Esophagus squamous epithelium (tissue), 5 donors: ENCODE measurements around the gene ZNF579. TPM values are rescaled to one million over a fixed set of nuclear protein-coding genes. Genes with fewer than 3 reads are reported as not detected.
"Not testable (repeated sequence)": the region's sequence is repeated elsewhere in the genome, so short reads cannot be mapped to it uniquely, and the experiment has no call there.

Experiments used
- DNase-seq: peaks from one replicate; lab custom pipeline; 2025; lab: John Stamatoyannopoulos, UW
- H3K27ac ChIP-seq, 4 donors: fragments of 200-600 bp; sonication (generic); one replicate each; pipeline ENCODE4 v1.5.1; 2016 to 2019; ENCODE audit warnings: mild to moderate bottlenecking in 1 of 4
- H3K27me3 ChIP-seq, 4 donors: fragments of 200-600 bp; sonication (generic); 1 replicate in 3 of 4; 2 replicates in 1 of 4; pipeline versions ENCODE4 v1.5.1 to v1.6.0; 2017 to 2021; ENCODE audit warnings: antibody characterized with exemption in 1 of 4
- H3K36me3 ChIP-seq, 3 donors: fragments of 200-600 bp; sonication (generic); one replicate each; pipeline ENCODE4 v1.5.1; 2016 to 2019
- H3K4me1 ChIP-seq, 3 donors: fragments of 200-600 bp; sonication (generic); one replicate each; pipeline ENCODE4 v1.5.1; 2017 to 2019
- H3K4me3 ChIP-seq, 4 donors: fragments of 200-600 bp; sonication (generic); 1 replicate in 3 of 4; 2 replicates in 1 of 4; pipeline ENCODE4 v1.5.1; 2016 to 2019; ENCODE audit warnings: mild to moderate bottlenecking in 2 of 4, moderate library complexity in 1 of 4
- H3K9me3 ChIP-seq, 3 donors: fragments of 200-600 bp; sonication (generic); one replicate each; pipeline ENCODE4 v1.5.1; 2016 to 2019
- CTCF ChIP-seq, 6 experiments: fragments of 450-650 bp in 4 of 6; fragments of 200-600 bp in 2 of 6; sonication (generic) in 2 of 6; IDR thresholded peaks; one replicate each; pipeline ENCODE4 v1.5.1; 2016 to 2019; ENCODE audit warnings: antibody characterized with exemption in 6 of 6, mild to moderate bottlenecking in 4 of 6, moderate library complexity in 4 of 6
- POLR2A ChIP-seq, 4 donors: fragments of 450-650 bp; IDR thresholded peaks; one replicate each; pipeline ENCODE4 v1.6.1; 2017; ENCODE audit warnings: antibody characterized with exemption in 4 of 4, mild to moderate bottlenecking in 4 of 4, moderate library complexity in 3 of 4
- WGBS, 2 donors: methylation state at CpG; one replicate each; pipeline ENCODE4 v1.1.5; 2018; 5-methylcytosine and 5-hydroxymethylcytosine counted together
- intact Hi-C: fragments of 100-400 bp; cut with DNase I; formaldehyde crosslinking; loops from one replicate; pipeline ENCODE4 v1.15.0; 2022
- total RNA-seq, 4 donors: library from RNA; depleted of rRNA; stranded (reverse); fragments of >200 nt; gene quantifications; one replicate each; pipeline ENCODE4 v1.1.0, GENCODE V29; 2016
- donor health status: DM: yes; HTN: yes; CAD: no.

Gene ZNF579
- total RNA-seq, 4 donors from 2014 or later: 0.75 to 3.0 (median 2.2) TPM

DNA sequence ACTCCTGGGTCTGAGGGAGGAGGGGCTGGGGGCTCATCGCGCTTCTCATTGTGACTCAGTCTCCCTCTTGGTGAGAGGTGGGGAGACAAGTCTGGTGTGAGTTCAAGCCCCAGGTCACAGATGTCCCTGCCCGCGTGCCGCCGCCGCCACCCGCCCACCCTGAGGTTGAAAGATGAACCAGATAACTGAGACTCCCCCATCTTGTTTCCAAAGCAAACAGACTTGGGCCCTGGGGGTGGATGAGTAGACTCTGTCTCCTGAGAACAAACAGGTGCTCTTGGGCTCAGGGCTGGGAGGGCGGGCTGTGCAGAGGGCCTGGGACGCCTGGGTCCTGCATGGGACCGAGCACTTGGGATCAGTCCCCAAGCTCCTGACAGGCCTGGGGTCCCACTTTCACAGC, 44.3 kb downstream of the ZNF579 start:
- intact Hi-C loops: no loop called here
- no peaks in the 10 kb centered on the region for H3K9me3 ChIP-seq
- no peaks in the 10 kb centered on the region for H3K36me3 ChIP-seq
- DNase-seq: no peak
- H3K4me1 ChIP-seq: no peaks in the 10 kb centered on the region
- no peak for TF ChIP-seq CTCF (IDR thresholded peaks at IDR 0.05)
- TF ChIP-seq POLR2A (IDR thresholded peaks at IDR 0.05): no peak
- WGBS, 2 donors: no CpG with 5 or more reads among the region's 11 CpGs
- H3K27ac ChIP-seq: no peak overlapping the region
- H3K27me3 ChIP-seq: peaks cover 0 to 12% (median 0%) of the 10 kb centered on the region in 4 donors
- H3K4me3 ChIP-seq: no peak overlapping the region

- H3K9me3 ChIP-seq: no peaks in the 10 kb centered on the region
- no peak overlapping the region for H3K4me3 ChIP-seq
- 81 to 96% methylated on average over 5 to 14 of the region's 22 CpGs for WGBS, 2 donors
- peaks cover 0 to 13% (median 0%) of the 10 kb centered on the region in 4 donors for H3K27me3 ChIP-seq
- H3K4me1 ChIP-seq: no peaks in the 10 kb centered on the region
- H3K27ac ChIP-seq: no peak overlapping the region
- H3K36me3 ChIP-seq: no peaks in the 10 kb centered on the region
- intact Hi-C loops: no loop called here
- TF ChIP-seq POLR2A (IDR thresholded peaks at IDR 0.05): no peak
- no peak for TF ChIP-seq CTCF (IDR thresholded peaks at IDR 0.05)
- DNase-seq: no peak
Observed at GRCh38 chr19:55535965-55536350, 44.7 kb downstream of the ZNF579 start.

DNA sequence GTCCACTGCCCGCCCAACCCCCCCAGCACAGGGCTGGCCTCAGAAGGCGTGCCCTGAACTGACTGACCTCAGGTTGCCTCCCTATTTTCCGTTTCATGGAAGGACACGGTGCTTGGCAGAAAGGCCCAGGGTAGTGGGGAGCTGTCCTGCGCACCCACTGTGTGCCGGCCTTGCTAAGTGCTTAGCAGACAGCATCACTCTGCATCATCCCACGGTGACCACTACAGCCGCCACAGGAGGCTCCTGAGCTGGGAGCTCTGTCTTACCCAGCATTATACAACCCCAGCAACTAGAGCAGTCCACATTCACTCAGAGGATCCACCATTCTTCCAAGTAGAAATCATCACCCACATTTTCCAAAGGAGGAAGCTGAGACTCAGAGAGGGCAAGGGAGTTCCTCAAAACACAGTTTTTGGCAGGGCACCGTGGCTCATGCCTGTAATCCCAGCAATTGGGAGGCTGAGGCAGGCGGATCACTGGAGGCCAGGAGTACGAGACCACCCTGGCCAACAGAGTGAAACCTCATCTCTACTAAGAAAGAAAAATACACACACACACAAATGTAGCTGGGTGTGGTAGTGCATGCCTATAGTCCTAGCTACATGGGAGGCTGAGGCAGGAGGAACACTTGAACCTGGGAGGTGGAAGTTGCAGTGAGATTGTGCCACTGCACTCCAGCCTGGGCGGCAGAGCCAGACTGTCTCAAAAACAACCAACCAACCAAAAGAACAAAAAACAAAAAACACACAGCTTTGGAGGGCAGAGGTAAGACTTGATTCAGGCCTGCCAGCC, 45.3 kb downstream of the ZNF579 start:
- intact Hi-C loops: no loop called here
- peaks cover 0 to 11% (median 0%) of the 10 kb centered on the region in 4 donors for H3K27me3 ChIP-seq
- no peak overlapping the region for H3K4me3 ChIP-seq
- TF ChIP-seq POLR2A (IDR thresholded peaks at IDR 0.05) (no peak), CTCF (IDR thresholded peaks at IDR 0.05) (no peak)
- no peaks in the 10 kb centered on the region for H3K36me3 ChIP-seq
- no peaks in the 10 kb centered on the region for H3K4me1 ChIP-seq
- WGBS, 2 donors: 51 to 67% methylated on average over 6 to 8 of the region's 12 CpGs
- H3K27ac ChIP-seq: no peak overlapping the region
- H3K9me3 ChIP-seq: no peaks in the 10 kb centered on the region
- DNase-seq: no peak

GRCh38 chr19:55534280-55534679, 46.4 kb downstream of the ZNF579 start:
- WGBS, 2 donors: 75 to 90% methylated on average over 5 to 7 of the region's 7 CpGs
- H3K9me3 ChIP-seq, H3K4me3 ChIP-seq, H3K36me3 ChIP-seq, H3K4me1 ChIP-seq, intact Hi-C loops, DNase-seq, H3K27ac ChIP-seq: not testable (repeated sequence)
- H3K27me3 ChIP-seq: peaks cover 0 to 20% (median 0%) of the 10 kb centered on the region in 4 donors

GRCh38 chr19:55530996-55531395, 49.7 kb downstream of the ZNF579 start:
- no peak for TF ChIP-seq CTCF (IDR thresholded peaks at IDR 0.05)
- no peak for TF ChIP-seq POLR2A (IDR thresholded peaks at IDR 0.05)
- Histone ChIP-seq H3K4me1 (peaks cover 3 to 8% (median 6%) of the 10 kb centered on the region in 3 donors), H3K36me3 (no peaks in the 10 kb centered on the region), H3K27ac (no peak overlapping the region), H3K9me3 (no peaks in the 10 kb centered on the region), H3K27me3 (peaks cover 0 to 31% (median 0%) of the 10 kb centered on the region in 4 donors), H3K4me3 (no peak overlapping the region)
- no peak for DNase-seq
- 86 to 88% methylated on average over 16 of the region's 26 CpGs for WGBS, 2 donors
- intact Hi-C loops: no loop called here
